ENCODE data around the gene RALGPS1.

GRCh38 chr9:127204771-127205470 is 290.3 kb downstream of the RALGPS1 start:
- TF ChIP-seq CTCF (IDR thresholded peaks at IDR 0.05) (peak in 1 of 3 experiments; percentile 19), EP300 (IDR thresholded peaks at IDR 0.05) (no peak), POLR2A (IDR thresholded peaks at IDR 0.05; ENCODE audit: low read depth) (no peak)
